Psoas muscle (tissue), 8 donors: ENCODE data around the gene SHH. TPM values are rescaled to one million over a fixed set of nuclear protein-coding genes. Genes with fewer than 3 reads are reported as not detected.
"Not testable (repeated sequence)": the region's sequence is repeated elsewhere in the genome, so short reads cannot be mapped to it uniquely, and the experiment has no call there.

Experiments used
- ATAC-seq, 4 donors: fragments of 200-7000 bp; cut with Tn5 transposase; one replicate each; pipeline ENCODE4 v1.9.1; 2020; ENCODE audit warnings: moderate library complexity in 3 of 4, mild to moderate bottlenecking in 2 of 4
- DNase-seq, 2 donors: peaks; one replicate each; pipeline ENCODE4 v3.0.0-alpha.2; 2020
- H3K27ac ChIP-seq: fragments of 200-600 bp; one replicate; pipeline ENCODE4 v1.8.0; 2022
- H3K27me3 ChIP-seq, 3 donors: fragments of 200-600 bp in 1 of 3; one replicate each; pipeline versions ENCODE4 v1.6.1 to v1.8.0; 2013 to 2022; ENCODE audit warnings: low read length in 2 of 3, mild to moderate bottlenecking in 2 of 3, moderate library complexity in 1 of 3; ENCODE audit not compliant: insufficient read depth in 3 of 3
- H3K36me3 ChIP-seq, 2 donors: fragments of 200-600 bp in 1 of 2; one replicate each; pipeline versions ENCODE4 v1.6.1 to v1.8.0; 2013 to 2022; ENCODE audit warnings: low read depth in 1 of 2, mild to moderate bottlenecking in 1 of 2, moderate library complexity in 1 of 2; ENCODE audit not compliant: insufficient read depth in 1 of 2
- H3K4me1 ChIP-seq: fragments of 200-600 bp; one replicate; pipeline ENCODE4 v1.8.0; 2022
- H3K4me3 ChIP-seq: fragments of 200-600 bp; one replicate; pipeline ENCODE4 v1.8.0; 2022; ENCODE audit warnings: mild to moderate bottlenecking
- H3K9me3 ChIP-seq: fragments of 200-600 bp; one replicate; pipeline ENCODE4 v1.8.0; 2022
- WGBS, 3 donors: extraction: QIAGEN DNeasy Blood & Tissue Kit; methylation state at CpG; one replicate each; pipeline versions ENCODE4 v1.1.6 to v1.1.7; 2013; 5-methylcytosine and 5-hydroxymethylcytosine counted together
- intact Hi-C, 2 donors: fragments of 100-400 bp; cut with DNase I; formaldehyde crosslinking; loops; one replicate each; pipeline versions ENCODE4 v1.11.0 to v1.14.2; 2022
- polyA plus RNA-seq, 3 donors: library from polyadenylated mRNA; stranded (reverse); fragments of 200-250 nt; gene quantifications; one replicate each; pipeline ENCODE4 v1.2.3, GENCODE V29; 2013
- total RNA-seq, 4 donors: library from RNA; stranded (reverse); fragmentation: NEBNext Ultra II Directional in 2 of 4; extraction: Animal tissue kit (Norgen Biotek cat#: 25700) in 2 of 4; gene quantifications; one replicate each; pipeline versions ENCODE4 v1.2.1 to v1.2.4, GENCODE V29; 2021 to 2023
- TF ChIP-seq, protein P1 (sequence below): fragments of 200-600 bp; IDR thresholded peaks from one replicate; pipeline ENCODE4 v1.8.0; 2022; ENCODE audit warnings: antibody characterized with exemption
- donor health status: healthy with polysubstance abuse.
- donor health status: DM: no; HTN: no; CAD: no; lungs with moderate emphysema.
- donor health status: Bipolar disorder and iron deficiency.
- donor health status: healthy.
- donor health status: DM: yes; HTN: yes; CAD: no.
- donor health status: DM: no; HTN: no; CAD: no.
- donor health status: DM: no; HTN: no; CAD: no.
- donor health status: DM: yes; HTN: yes; CAD: no.

The SHH gene
- total and polyA plus RNA-seq, 7 donors = 0.01 TPM; not detected in 5

GRCh38 chr7:155818820-155819168 lies 6.5 kb upstream of the SHH start:
- intact Hi-C loops = loop anchor here in 1 of 2 donors (5.0 kb wide), 1 partner anchor 654 kb away; no protein-coding TSS in a partner anchor
- H3K27ac ChIP-seq = no peak overlapping the region
- H3K4me1 ChIP-seq = no peaks in the 10 kb centered on the region
- H3K9me3 ChIP-seq = no peaks in the 10 kb centered on the region
- ATAC-seq (no peak), DNase-seq (no peak)
- TF ChIP-seq, protein P1, sequence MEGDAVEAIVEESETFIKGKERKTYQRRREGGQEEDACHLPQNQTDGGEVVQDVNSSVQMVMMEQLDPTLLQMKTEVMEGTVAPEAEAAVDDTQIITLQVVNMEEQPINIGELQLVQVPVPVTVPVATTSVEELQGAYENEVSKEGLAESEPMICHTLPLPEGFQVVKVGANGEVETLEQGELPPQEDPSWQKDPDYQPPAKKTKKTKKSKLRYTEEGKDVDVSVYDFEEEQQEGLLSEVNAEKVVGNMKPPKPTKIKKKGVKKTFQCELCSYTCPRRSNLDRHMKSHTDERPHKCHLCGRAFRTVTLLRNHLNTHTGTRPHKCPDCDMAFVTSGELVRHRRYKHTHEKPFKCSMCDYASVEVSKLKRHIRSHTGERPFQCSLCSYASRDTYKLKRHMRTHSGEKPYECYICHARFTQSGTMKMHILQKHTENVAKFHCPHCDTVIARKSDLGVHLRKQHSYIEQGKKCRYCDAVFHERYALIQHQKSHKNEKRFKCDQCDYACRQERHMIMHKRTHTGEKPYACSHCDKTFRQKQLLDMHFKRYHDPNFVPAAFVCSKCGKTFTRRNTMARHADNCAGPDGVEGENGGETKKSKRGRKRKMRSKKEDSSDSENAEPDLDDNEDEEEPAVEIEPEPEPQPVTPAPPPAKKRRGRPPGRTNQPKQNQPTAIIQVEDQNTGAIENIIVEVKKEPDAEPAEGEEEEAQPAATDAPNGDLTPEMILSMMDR = no peak
- no peak overlapping the region for H3K4me3 ChIP-seq
- H3K27me3 ChIP-seq = peaks cover 0 to 71% (median 34%) of the 10 kb centered on the region in 3 donors
- no peaks in the 10 kb centered on the region for H3K36me3 ChIP-seq
- 64 to 76% (median 72%) methylated on average over 6 of the region's 6 CpGs for WGBS, 3 donors

DNA sequence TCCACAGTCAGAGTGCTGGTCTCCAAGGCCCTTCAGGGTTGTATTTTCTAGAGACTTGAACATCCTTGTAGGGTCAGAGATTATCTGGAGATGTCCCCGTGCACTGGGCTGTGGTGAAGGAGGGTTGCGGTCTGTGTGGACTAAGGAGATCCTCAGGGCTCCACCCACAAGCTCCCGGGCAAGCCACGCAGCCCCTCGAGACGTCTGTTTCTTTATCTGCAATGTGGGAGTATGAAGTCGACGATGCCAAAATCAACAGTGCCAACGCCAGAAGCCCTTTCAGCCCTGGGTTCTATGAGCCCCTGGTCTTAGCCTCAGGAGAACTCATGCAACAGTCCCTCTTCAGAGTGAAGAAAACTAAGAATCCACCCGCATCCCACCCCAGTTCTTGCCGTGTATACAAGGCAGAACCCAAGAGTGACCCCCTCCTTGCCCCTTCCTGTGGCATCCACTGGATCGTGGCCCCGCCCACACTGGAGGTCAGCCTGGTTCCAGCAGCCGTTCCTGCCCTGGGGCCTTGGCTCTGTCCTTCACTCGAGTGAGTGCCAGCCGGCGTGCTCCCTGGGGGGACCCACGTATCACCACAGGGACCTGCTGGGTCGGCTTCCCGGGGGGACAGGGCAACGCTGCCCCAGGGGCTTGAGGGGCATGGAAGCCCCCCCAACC lies 6.0 kb upstream of the SHH start:
- no peak for ATAC-seq
- WGBS, 3 donors = 68 to 69% (median 68%) methylated on average over 21 of the region's 21 CpGs
- H3K36me3 ChIP-seq = no peaks in the 10 kb centered on the region
- H3K27ac ChIP-seq = no peak overlapping the region
- TF ChIP-seq, protein P1 = no peak
- H3K4me1 ChIP-seq = no peaks in the 10 kb centered on the region
- peaks cover 0 to 70% (median 34%) of the 10 kb centered on the region in 3 donors for H3K27me3 ChIP-seq
- DNase-seq = no peak
- H3K4me3 ChIP-seq = no peak overlapping the region
- intact Hi-C loops = loop anchor here in 1 of 2 donors (5.0 kb wide), 1 partner anchor 654 kb away; no protein-coding TSS in a partner anchor
- no peaks in the 10 kb centered on the region for H3K9me3 ChIP-seq

GRCh38 chr7:155817515-155817914 lies 5.3 kb upstream of the SHH start:
- H3K27me3 ChIP-seq = peaks cover 0 to 73% (median 36%) of the 10 kb centered on the region in 3 donors
- H3K36me3 ChIP-seq, H3K4me1 ChIP-seq, H3K27ac ChIP-seq, DNase-seq, H3K9me3 ChIP-seq, H3K4me3 ChIP-seq, ATAC-seq: not testable (repeated sequence)
- intact Hi-C loops = loop anchor here in 1 of 2 donors (5.0 kb wide), 1 partner anchor 655 kb away; no protein-coding TSS in a partner anchor
- 60 to 71% (median 66%) methylated on average over 3 to 4 of the region's 4 CpGs for WGBS, 3 donors

- Histone ChIP-seq H3K4me3 (no peak overlapping the region), H3K27me3 (peaks cover 0 to 76% (median 38%) of the 10 kb centered on the region in 3 donors), H3K27ac (no peak overlapping the region), H3K9me3 (no peaks in the 10 kb centered on the region), H3K36me3 (no peaks in the 10 kb centered on the region), H3K4me1 (no peaks in the 10 kb centered on the region)
- DNase-seq = no peak
- WGBS, 3 donors = 85 to 91% (median 87%) methylated on average over 16 of the region's 16 CpGs
- intact Hi-C loops = loop anchor here in 1 of 2 donors (5.0 kb wide), 1 partner anchor 655 kb away; no protein-coding TSS in a partner anchor
- TF ChIP-seq, protein P1 = no peak
- ATAC-seq = no peak
These were observed 4.7 kb upstream of the SHH start for GRCh38 chr7:155816996-155817395.

- DNase-seq = no peak
- Histone ChIP-seq H3K27me3 (peaks cover 0 to 76% (median 43%) of the 10 kb centered on the region in 3 donors), H3K4me1 (no peaks in the 10 kb centered on the region)
These were observed 3.9 kb upstream of the SHH start for GRCh38 chr7:155816192-155816508.

More at GRCh38 chr7:155816192-155816508, 3.9 kb upstream of the SHH start:
- no peak overlapping the region for H3K4me3 ChIP-seq
- no peaks in the 10 kb centered on the region for H3K9me3 ChIP-seq
- no peaks in the 10 kb centered on the region for H3K36me3 ChIP-seq
- intact Hi-C loops = loop anchor here in 1 of 2 donors (5.0 kb wide), 1 partner anchor 656 kb away; no protein-coding TSS in a partner anchor
- ATAC-seq = no peak
- WGBS, 3 donors = 80 to 88% (median 81%) methylated on average over 12 of the region's 12 CpGs
- TF ChIP-seq, protein P1 = no peak
- no peak overlapping the region for H3K27ac ChIP-seq
